Glutamatergic neuron (in vitro differentiated cells): Measurements from ENCODE around the gene CMTM1. TPM values are rescaled to one million over a fixed set of nuclear protein-coding genes. Genes with fewer than 3 reads are reported as not detected.
"Not testable (repeated sequence)": the region's sequence is repeated elsewhere in the genome, so short reads cannot be mapped to it uniquely, and the experiment has no call there.

Experiments
- DNase-seq: peaks from one replicate; pipeline ENCODE4 v3.0.0; 2022
- H3K27ac Mint-ChIP-seq: one replicate; pipeline ENCODE4 v1.8.0; 2020; ENCODE audit warnings: mild to moderate bottlenecking, mixed read lengths, inconsistent platforms; ENCODE audit not compliant: unreplicated experiment
- H3K27me3 Mint-ChIP-seq: one replicate; pipeline ENCODE4 v1.8.0; 2020; ENCODE audit warnings: mild to moderate bottlenecking, moderate library complexity, mixed read lengths, inconsistent platforms; ENCODE audit not compliant: unreplicated experiment
- H3K36me3 Mint-ChIP-seq: one replicate; pipeline ENCODE4 v1.8.0; 2020; ENCODE audit warnings: mild to moderate bottlenecking, mixed read lengths, inconsistent platforms; ENCODE audit not compliant: unreplicated experiment
- H3K4me1 Mint-ChIP-seq: one replicate; pipeline ENCODE4 v1.8.0; 2020; ENCODE audit warnings: mild to moderate bottlenecking, low read depth, mixed read lengths, inconsistent platforms; ENCODE audit not compliant: unreplicated experiment
- H3K4me3 Mint-ChIP-seq: one replicate; pipeline ENCODE4 v1.8.0; 2020; ENCODE audit warnings: mild to moderate bottlenecking, mixed read lengths, inconsistent platforms; ENCODE audit not compliant: unreplicated experiment
- H3K9me3 Mint-ChIP-seq: one replicate; pipeline ENCODE4 v1.8.0; 2020; ENCODE audit warnings: mild to moderate bottlenecking, moderate library complexity, mixed read lengths, inconsistent platforms; ENCODE audit not compliant: unreplicated experiment
- CTCF ChIP-seq: fragments of 200-600 bp; sonication (generic); IDR thresholded peaks from one replicate; pipeline ENCODE4 v1.5.0; 2021; ENCODE audit not compliant: partially characterized antibody, unreplicated experiment
- total RNA-seq: library from RNA; stranded (reverse); fragmentation: NEBNext Ultra II Directional; extraction: Animal tissue kit (Norgen Biotek cat#: 25700); gene quantifications from one replicate; pipeline ENCODE4 v1.2.1, GENCODE V29; 2021; ENCODE audit not compliant: unreplicated experiment

Gene CMTM1
- total RNA-seq, 1 donor from 2014 or later: 5.0 TPM

DNA sequence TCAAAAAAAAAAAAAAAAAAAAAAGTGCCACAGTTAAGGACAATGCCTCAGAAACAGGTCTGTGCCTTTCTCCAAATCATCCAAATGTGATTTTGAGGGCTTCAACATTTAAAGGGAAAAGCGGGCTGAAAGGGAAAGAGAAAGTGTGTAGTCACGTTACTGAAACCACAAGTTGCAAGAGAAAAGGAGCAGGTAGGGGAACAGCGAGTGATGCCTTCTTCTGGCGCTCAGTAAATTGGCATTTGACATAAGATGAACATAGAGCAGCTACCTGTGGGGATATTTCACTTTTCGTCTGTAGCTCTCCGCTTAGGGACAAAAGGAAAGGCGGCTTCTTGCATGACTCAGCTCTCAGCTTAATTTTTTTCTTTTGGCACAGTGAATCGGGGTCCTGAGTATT is 24.1 kb downstream of the CMTM1 start:
- no peak for DNase-seq
- no peaks in the 10 kb centered on the region for H3K4me1 Mint-ChIP-seq
- no peaks in the 10 kb centered on the region for H3K36me3 Mint-ChIP-seq
- H3K27ac Mint-ChIP-seq: no peak overlapping the region
- H3K4me3 Mint-ChIP-seq: no peak overlapping the region
- peaks cover 3% of the 10 kb centered on the region for H3K27me3 Mint-ChIP-seq
- no peaks in the 10 kb centered on the region for H3K9me3 Mint-ChIP-seq
- no peak for TF ChIP-seq CTCF

DNA sequence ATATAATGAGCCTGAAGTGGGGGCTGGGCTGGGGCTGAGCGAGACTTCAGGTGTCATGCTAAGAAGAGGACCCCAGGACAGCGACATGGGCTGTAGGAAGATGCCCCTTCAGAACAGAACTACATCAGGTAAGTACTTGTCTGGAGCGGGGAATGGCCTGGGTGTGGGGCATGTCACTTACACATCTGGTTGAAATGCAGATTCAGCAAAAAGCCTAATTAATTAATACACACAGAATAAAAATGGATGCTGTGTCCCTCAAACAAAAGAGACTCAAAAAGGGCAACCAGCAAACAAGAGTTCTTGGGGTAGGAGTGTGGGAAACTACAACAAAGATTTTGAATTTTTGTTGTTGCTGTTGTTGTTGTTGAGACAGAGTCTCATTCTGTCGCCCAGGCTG is 24.8 kb downstream of the CMTM1 start:
- Mint-ChIP-seq H3K36me3 (no peaks in the 10 kb centered on the region), H3K27me3 (peaks cover under 1% of the 10 kb centered on the region), H3K27ac (no peak overlapping the region), H3K9me3 (no peaks in the 10 kb centered on the region), H3K4me3 (no peak overlapping the region), H3K4me1 (no peaks in the 10 kb centered on the region)
- TF ChIP-seq CTCF: no peak
- no peak for DNase-seq

GRCh38 chr16:66592241-66592640 is 26.0 kb downstream of the CMTM1 start:
- no peaks in the 10 kb centered on the region for H3K36me3 Mint-ChIP-seq
- no peak overlapping the region for H3K27ac Mint-ChIP-seq
- H3K4me3 Mint-ChIP-seq: no peak overlapping the region
- no peaks in the 10 kb centered on the region for H3K27me3 Mint-ChIP-seq
- no peaks in the 10 kb centered on the region for H3K4me1 Mint-ChIP-seq
- no peaks in the 10 kb centered on the region for H3K9me3 Mint-ChIP-seq
- TF ChIP-seq CTCF: no peak
- no peak for DNase-seq

DNA sequence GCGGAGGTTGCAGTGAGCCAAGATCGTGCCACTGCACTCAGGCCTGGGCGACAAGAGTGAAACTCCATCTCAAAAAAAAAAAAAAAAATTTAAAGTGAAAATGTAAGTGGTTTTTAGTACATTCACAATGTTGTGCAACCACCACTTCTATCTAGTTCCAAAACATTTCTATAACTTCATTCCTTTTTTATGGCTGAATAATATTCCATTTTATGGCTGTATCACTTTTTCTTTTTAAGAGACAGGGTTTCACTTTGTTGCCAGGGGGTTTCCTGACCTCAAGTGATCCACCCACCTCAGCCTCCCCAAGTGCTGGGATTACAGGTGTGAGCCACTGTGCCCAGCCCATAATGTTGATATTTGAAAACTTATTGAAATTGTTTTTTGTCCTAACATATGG is 26.6 kb downstream of the CMTM1 start:
- no peak overlapping the region for H3K27ac Mint-ChIP-seq
- no peaks in the 10 kb centered on the region for H3K4me1 Mint-ChIP-seq
- no peak for DNase-seq
- no peaks in the 10 kb centered on the region for H3K27me3 Mint-ChIP-seq
- no peak for TF ChIP-seq CTCF
- H3K36me3 Mint-ChIP-seq: no peaks in the 10 kb centered on the region
- no peaks in the 10 kb centered on the region for H3K9me3 Mint-ChIP-seq
- H3K4me3 Mint-ChIP-seq: no peak overlapping the region

GRCh38 chr16:66594739-66595138 is 28.5 kb downstream of the CMTM1 start:
- Mint-ChIP-seq H3K27me3 (no peaks in the 10 kb centered on the region), H3K36me3 (no peaks in the 10 kb centered on the region), H3K27ac (no peak overlapping the region), H3K4me1 (no peaks in the 10 kb centered on the region), H3K4me3 (no peak overlapping the region), H3K9me3 (no peaks in the 10 kb centered on the region)
- no peak for DNase-seq
- TF ChIP-seq CTCF: no peak

- not testable (repeated sequence) for H3K4me3 Mint-ChIP-seq, H3K27me3 Mint-ChIP-seq, H3K4me1 Mint-ChIP-seq, H3K9me3 Mint-ChIP-seq, DNase-seq, H3K36me3 Mint-ChIP-seq, H3K27ac Mint-ChIP-seq
Observed at GRCh38 chr16:66596559-66596958, 30.3 kb downstream of the CMTM1 start.
